IMR-90 (cell line): Measurements from ENCODE around the gene COLGALT1. TPM values are rescaled to one million over a fixed set of nuclear protein-coding genes. Genes with fewer than 3 reads are reported as not detected.

Experiments
- ATAC-seq: fragments of 200-7000 bp; cut with Tn5 transposase; 2 replicates; pipeline ENCODE4 v1.9.1; 2020; ENCODE audit warnings: low read depth, mild to moderate bottlenecking, moderate library complexity
- BruUV-seq: library from RNA; stranded (reverse); fragments of 400-500 nt; replicated peaks from 2 replicates; lab custom pipeline; 2021; lab: Mats Ljungman, UMichigan
- CTCF ChIA-PET: fragments of 300-600 bp; formaldehyde crosslinking; extraction: SDS; loops from one replicate; lab custom pipeline; 2021; ENCODE audit warnings: antibody characterized with exemption; lab: Yijun Ruan, JAX
- POLR2A ChIA-PET: fragments of 300-600 bp; sonication (Branson Sonifier 250); formaldehyde crosslinking; loops from one replicate; lab custom pipeline; 2022; ENCODE audit warnings: antibody characterized with exemption; ENCODE audit not compliant: unreplicated experiment; lab: Charles Lee
- DNase-seq: peaks from one replicate; pipeline ENCODE4 v3.0.0; 2013
- H2AFZ ChIP-seq: replicated peaks from 2 replicates; pipeline ENCODE3; 2013; ENCODE audit warnings: low read length, mild to moderate bottlenecking; ENCODE audit not compliant: poor library complexity
- H2AK5ac ChIP-seq: 2 replicates; pipeline ENCODE4 v1.6.1; 2013; ENCODE audit warnings: low read depth, low read length, inconsistent platforms
- H2AK9ac ChIP-seq: replicated peaks from 2 replicates; pipeline ENCODE3; 2013; ENCODE audit warnings: mild to moderate bottlenecking, low read depth, low read length, moderate library complexity; ENCODE audit not compliant: poor library complexity
- H2BK120ac ChIP-seq: 2 replicates; pipeline ENCODE4 v1.6.1; 2013; ENCODE audit warnings: low read depth, low read length, inconsistent platforms
- H2BK15ac ChIP-seq: 3 replicates; pipeline ENCODE4 v1.6.1; 2013; ENCODE audit warnings: low read depth, low read length, inconsistent platforms
- H2BK20ac ChIP-seq: 2 replicates; pipeline ENCODE4 v1.6.1; 2013; ENCODE audit warnings: low read depth, mild to moderate bottlenecking, inconsistent platforms, low read length, moderate library complexity
- H2BK5ac ChIP-seq: 2 replicates; pipeline ENCODE4 v1.6.1; 2013; ENCODE audit warnings: mild to moderate bottlenecking, low read depth, low read length, inconsistent platforms; ENCODE audit not compliant: poor library complexity, severe bottlenecking
- H3K14ac ChIP-seq: replicated peaks from 2 replicates; pipeline ENCODE4 v1.6.1; 2013; ENCODE audit warnings: low read depth, low read length, inconsistent platforms
- H3K18ac ChIP-seq: 2 replicates; pipeline ENCODE4 v1.6.1; 2013; ENCODE audit warnings: low read depth, low read length, control low read depth
- H3K23ac ChIP-seq: 2 replicates; pipeline ENCODE4 v1.6.1; 2013; ENCODE audit warnings: low read depth, low read length, inconsistent platforms
- H3K27ac ChIP-seq: 2 replicates; pipeline ENCODE4 v1.5.1; 2013; ENCODE audit warnings: mild to moderate bottlenecking, control low read depth, low read length; ENCODE audit not compliant: insufficient read depth
- H3K27me3 ChIP-seq: 2 replicates; pipeline ENCODE4 v1.6.1; 2013; ENCODE audit warnings: low read length; ENCODE audit not compliant: control insufficient read depth, insufficient read depth
- H3K36me3 ChIP-seq: 2 replicates; pipeline ENCODE4 v1.6.1; 2013; ENCODE audit warnings: low read length, mixed read lengths; ENCODE audit not compliant: control insufficient read depth, insufficient read depth
- H3K4ac ChIP-seq: 2 replicates; pipeline ENCODE4 v1.6.1; 2013; ENCODE audit warnings: low read depth, low read length, inconsistent platforms
- H3K4me1 ChIP-seq: 2 replicates; pipeline ENCODE4 v1.6.1; 2013; ENCODE audit warnings: low read length, mixed read lengths; ENCODE audit not compliant: control insufficient read depth, insufficient read depth
- H3K4me2 ChIP-seq: 2 replicates; pipeline ENCODE4 v1.6.1; 2013; ENCODE audit warnings: low read depth, mild to moderate bottlenecking, control low read depth, low read length, moderate library complexity
- H3K4me3 ChIP-seq: 2 replicates; pipeline ENCODE4 v1.5.1; 2013; ENCODE audit warnings: low read depth, mild to moderate bottlenecking, control low read depth, low read length, moderate library complexity; ENCODE audit not compliant: insufficient read depth
- H3K56ac ChIP-seq: 2 replicates; pipeline ENCODE4 v1.6.1; 2013; ENCODE audit warnings: low read length, inconsistent platforms; ENCODE audit not compliant: insufficient read depth; ENCODE audit errors: extremely low read depth
- H3K79me1 ChIP-seq, 2 experiments: 2 replicates each; pipeline ENCODE4 v1.6.1; 2013; ENCODE audit warnings: low read length in 2 of 2, inconsistent platforms in 1 of 2, low read depth in 1 of 2
- H3K9ac ChIP-seq: 2 replicates; pipeline ENCODE4 v1.6.1; 2013; ENCODE audit warnings: low read depth, low read length, control low read depth
- H3K9me1 ChIP-seq: 2 replicates; pipeline ENCODE4 v1.6.1; 2013; ENCODE audit warnings: low read length, inconsistent platforms; ENCODE audit not compliant: insufficient read depth
- H3K9me3 ChIP-seq: 2 replicates; pipeline ENCODE4 v1.6.1; 2013; ENCODE audit warnings: low read length; ENCODE audit not compliant: control insufficient read depth, insufficient read depth
- H4K20me1 ChIP-seq: 2 replicates; pipeline ENCODE4 v1.6.1; 2013; ENCODE audit warnings: low read length, inconsistent platforms; ENCODE audit not compliant: insufficient read depth
- H4K5ac ChIP-seq: 2 replicates; pipeline ENCODE4 v1.6.1; 2013; ENCODE audit warnings: mild to moderate bottlenecking, low read depth, low read length, control low read depth
- H4K8ac ChIP-seq, 2 experiments: 2 replicates each; pipeline ENCODE4 v1.6.1; 2013; ENCODE audit warnings: low read depth in 2 of 2, low read length in 2 of 2, control low read depth in 1 of 2, inconsistent platforms in 1 of 2
- H4K91ac ChIP-seq: 2 replicates; pipeline ENCODE4 v1.6.1; 2013; ENCODE audit warnings: low read depth, low read length, inconsistent platforms; ENCODE audit not compliant: insufficient read depth
- BHLHE40 ChIP-seq: fragments of 150-350 bp; IDR thresholded peaks from 2 replicates; pipeline ENCODE4 v1.6.1; 2016; ENCODE audit warnings: mild to moderate bottlenecking, low read depth, low read length
- CEBPB ChIP-seq: IDR thresholded peaks from 2 replicates; pipeline ENCODE4 v1.6.1; 2012; ENCODE audit warnings: low read depth, low read length, improper control_type of control experiment
- FOS ChIP-seq: fragments of 150-350 bp; IDR thresholded peaks from 2 replicates; pipeline ENCODE4 v1.6.1; 2016; ENCODE audit warnings: low read depth, low read length
- MAFK ChIP-seq: IDR thresholded peaks from 2 replicates; pipeline ENCODE4 v1.6.1; 2012; ENCODE audit warnings: low read depth, low read length, improper control_type of control experiment
- MAZ ChIP-seq: IDR thresholded peaks from 2 replicates; pipeline ENCODE4 v1.6.1; 2012; ENCODE audit warnings: low read depth, mild to moderate bottlenecking, low read length, improper control_type of control experiment, moderate library complexity, borderline replicate concordance
- MXI1 ChIP-seq: IDR thresholded peaks from 2 replicates; pipeline ENCODE4 v1.6.1; 2012; ENCODE audit warnings: low read depth, mild to moderate bottlenecking, low read length, moderate library complexity, borderline replicate concordance
- WGBS, 2 experiments: methylation state at CpG; one replicate each; pipeline versions ENCODE4 v1.1.5 to v1.1.7; 2013; ENCODE audit warnings: missing lambda C conversion rate in 2 of 2; ENCODE audit not compliant: insufficient read length in 1 of 2; ENCODE audit errors: extremely low coverage in 2 of 2; 5-methylcytosine and 5-hydroxymethylcytosine counted together
- dilution Hi-C: fragments of 300-500 bp; cut with HindIII; formaldehyde crosslinking; loops from one replicate; pipeline ENCODE4 v1.14.3; 2018; ENCODE audit warnings: low sequenced_read_pairs; ENCODE audit not compliant: unreplicated experiment
- in situ Hi-C: fragments of 300-500 bp; cut with MboI; formaldehyde crosslinking; loops from 3 replicates; pipeline ENCODE4 v1.14.3; 2019; ENCODE audit warnings: low sequenced_read_pairs, inconsistent platforms, mixed read lengths
- intact Hi-C: fragments of 100-400 bp; cut with micrococcal nuclease; formaldehyde crosslinking; loops from 2 replicates; pipeline ENCODE4 v1.10.0; 2022
- polyA plus RNA-seq, 3 experiments: library from polyadenylated mRNA; depleted of rRNA; stranded (reverse); fragments of >200 nt; gene quantifications; 2 replicates each; pipeline ENCODE4 v1.2.3, GENCODE V29; 2012; ENCODE audit warnings: low replicate concordance in 1 of 3
- total RNA-seq: library from RNA; depleted of rRNA; stranded (reverse); fragments of >200 nt; gene quantifications from 2 replicates; pipeline ENCODE4 v1.2.3, GENCODE V29; 2012

Gene COLGALT1
- total and polyA plus RNA-seq, 2 of the 4 experiments (the other 2 are of a cell fraction) = 77.1 to 117 TPM

DNA sequence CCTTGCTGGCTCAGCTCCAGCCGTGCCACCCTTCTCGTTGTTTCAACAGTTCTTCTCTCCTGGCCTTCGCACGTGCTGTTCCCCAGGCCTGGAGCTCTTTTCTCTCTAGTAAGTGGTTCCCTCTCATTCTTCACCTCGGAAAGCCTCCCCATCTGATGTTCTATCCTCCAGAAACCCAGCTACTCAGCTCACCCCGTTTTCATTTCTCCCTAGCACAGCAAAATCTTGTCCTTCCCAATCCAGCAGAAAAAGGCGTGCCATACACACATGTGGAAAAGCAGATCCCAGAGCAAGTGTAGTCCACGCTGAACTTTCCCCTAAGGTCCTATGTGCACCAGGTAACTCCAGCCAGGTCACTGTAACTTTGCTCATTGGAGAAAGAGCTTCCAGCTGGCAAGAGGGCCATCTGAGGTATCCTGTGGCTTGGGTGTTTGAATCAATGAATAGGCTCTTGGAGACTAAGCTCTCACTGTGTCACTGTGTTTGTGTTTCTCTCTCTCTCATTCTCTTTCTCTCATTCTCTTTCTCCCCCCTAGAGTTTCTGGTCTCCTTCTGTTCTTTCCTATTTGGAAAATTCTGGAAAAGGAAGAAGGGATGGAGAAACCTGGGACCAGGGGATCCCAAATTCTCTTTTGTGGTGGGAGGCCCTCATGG, 49.0 kb downstream of the COLGALT1 start:
- no peak overlapping the region for H3K9ac ChIP-seq
- H3K14ac ChIP-seq = no peak overlapping the region
- H2AFZ ChIP-seq = no peak overlapping the region
- no peak overlapping the region for H4K5ac ChIP-seq
- H3K23ac ChIP-seq = no peak overlapping the region
- no peak overlapping the region for H3K18ac ChIP-seq
- no TSS peak for BruUV-seq
- H3K4me2 ChIP-seq = no peak overlapping the region
- H3K27ac ChIP-seq = no peak overlapping the region
- no peak for TF ChIP-seq CEBPB
- TF ChIP-seq MAFK = no peak
- TF ChIP-seq BHLHE40 = no peak
- no peak for TF ChIP-seq FOS
- no peak for TF ChIP-seq MXI1
- no peak for TF ChIP-seq MAZ
- H2BK5ac ChIP-seq = no peak overlapping the region
- H3K9me3 ChIP-seq = no peaks in the 10 kb centered on the region
- H3K4ac ChIP-seq = no peak overlapping the region
- H2AK5ac ChIP-seq = no peak overlapping the region
- intact Hi-C loops (no loop called here), dilution Hi-C loops (no loop called here), in situ Hi-C loops (no loop called here)
- H3K79me1 ChIP-seq = no peaks in the 10 kb centered on the region
- no peaks in the 10 kb centered on the region for H3K9me1 ChIP-seq
- no peak overlapping the region for H4K8ac ChIP-seq
- peaks cover 30% of the 10 kb centered on the region for H3K27me3 ChIP-seq
- no peak overlapping the region for H3K56ac ChIP-seq
- POLR2A ChIA-PET = no interaction called here
- 60% methylated on average over 4 of the region's 8 CpGs; no CpG with 5 or more reads in 1 of the 2 experiments for WGBS, 2 experiments
- H3K36me3 ChIP-seq = no peaks in the 10 kb centered on the region
- no peak overlapping the region for H4K91ac ChIP-seq
- no peak overlapping the region for H3K4me3 ChIP-seq
- no peak overlapping the region for H2AK9ac ChIP-seq
- no peaks in the 10 kb centered on the region for H4K20me1 ChIP-seq
- no peak for DNase-seq
- H2BK15ac ChIP-seq = no peak overlapping the region
- no peak overlapping the region for H2BK20ac ChIP-seq
- ATAC-seq = no peak
- CTCF ChIA-PET = no interaction called here
- H3K4me1 ChIP-seq = no peaks in the 10 kb centered on the region
- H2BK120ac ChIP-seq = no peak overlapping the region
